Astrocyte (in vitro differentiated cells and primary cell): ENCODE data around the gene DHPS.

Source experiments
- EZH2 ChIP-seq: IDR thresholded peaks from 2 replicates; pipeline ENCODE4 v1.6.1; 2012; ENCODE audit warnings: mild to moderate bottlenecking, low read length, inconsistent platforms; ENCODE audit not compliant: insufficient read depth
- TF ChIP-seq, protein P1 (sequence below): IDR thresholded peaks from 2 replicates; pipeline ENCODE4 v1.5.1; 2011; ENCODE audit warnings: low read depth, mild to moderate bottlenecking, inconsistent platforms, low read length, moderate library complexity; ENCODE audit not compliant: insufficient read depth

DNA sequence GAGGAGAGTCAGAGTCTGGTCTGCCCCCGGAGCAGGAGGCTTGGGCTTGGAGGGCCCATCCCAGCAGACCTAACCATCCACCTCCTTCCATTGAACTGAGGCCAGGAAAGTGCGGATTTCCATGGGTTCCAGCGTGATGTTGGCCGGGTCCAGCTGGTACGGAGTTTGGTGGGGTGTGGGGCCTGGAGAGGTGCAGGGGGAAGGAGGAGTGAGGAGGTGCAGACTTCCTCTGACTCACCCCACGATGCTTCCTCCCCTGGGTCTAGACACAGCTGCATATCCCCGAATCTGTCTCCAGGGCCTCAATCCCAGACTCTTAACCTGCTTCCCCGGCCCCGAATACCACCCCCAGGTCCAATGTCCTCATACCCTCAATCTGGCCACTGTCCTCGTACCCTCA lies 35.1 kb downstream of the DHPS start:
- TF ChIP-seq, protein P1, sequence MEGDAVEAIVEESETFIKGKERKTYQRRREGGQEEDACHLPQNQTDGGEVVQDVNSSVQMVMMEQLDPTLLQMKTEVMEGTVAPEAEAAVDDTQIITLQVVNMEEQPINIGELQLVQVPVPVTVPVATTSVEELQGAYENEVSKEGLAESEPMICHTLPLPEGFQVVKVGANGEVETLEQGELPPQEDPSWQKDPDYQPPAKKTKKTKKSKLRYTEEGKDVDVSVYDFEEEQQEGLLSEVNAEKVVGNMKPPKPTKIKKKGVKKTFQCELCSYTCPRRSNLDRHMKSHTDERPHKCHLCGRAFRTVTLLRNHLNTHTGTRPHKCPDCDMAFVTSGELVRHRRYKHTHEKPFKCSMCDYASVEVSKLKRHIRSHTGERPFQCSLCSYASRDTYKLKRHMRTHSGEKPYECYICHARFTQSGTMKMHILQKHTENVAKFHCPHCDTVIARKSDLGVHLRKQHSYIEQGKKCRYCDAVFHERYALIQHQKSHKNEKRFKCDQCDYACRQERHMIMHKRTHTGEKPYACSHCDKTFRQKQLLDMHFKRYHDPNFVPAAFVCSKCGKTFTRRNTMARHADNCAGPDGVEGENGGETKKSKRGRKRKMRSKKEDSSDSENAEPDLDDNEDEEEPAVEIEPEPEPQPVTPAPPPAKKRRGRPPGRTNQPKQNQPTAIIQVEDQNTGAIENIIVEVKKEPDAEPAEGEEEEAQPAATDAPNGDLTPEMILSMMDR: no peak
- TF ChIP-seq EZH2: no peak
